ENCODE measurements around the gene RECQL5. TPM values are rescaled to one million over a fixed set of nuclear protein-coding genes. Genes with fewer than 3 reads are reported as not detected.

RECQL5 gene
- total and polyA plus RNA-seq, 2 of the 8 experiments (the other 6 are each of a cell fraction or from before 2014, with no cell fraction given), result 15.1 to 41.1 TPM

DNA sequence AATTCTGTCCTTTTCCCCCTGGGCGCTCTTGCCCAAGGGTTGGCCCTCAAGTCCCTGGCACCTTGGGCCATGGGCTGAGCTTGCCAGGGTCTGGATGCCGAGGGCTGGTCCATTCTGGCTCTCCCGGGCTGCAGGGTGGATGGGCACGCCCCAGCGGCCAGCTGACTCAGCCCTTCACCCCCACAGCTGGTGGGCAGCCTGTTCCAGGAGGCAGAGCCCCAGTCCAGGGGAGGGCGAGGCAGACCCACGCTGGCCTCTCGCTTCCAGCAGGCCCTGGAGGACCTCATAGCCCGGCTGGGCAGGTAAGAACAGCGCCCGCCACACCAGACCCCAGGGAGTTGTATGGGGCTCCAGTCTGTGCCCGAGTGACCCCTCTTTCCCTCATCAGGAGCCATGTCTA, 64.3 kb downstream of the RECQL5 start:
- H3K79me1 ChIP-seq (ENCODE audit: low read depth, low read length), result no peaks in the 10 kb centered on the region
- no peak overlapping the region for H3K56ac ChIP-seq (replicated peaks; ENCODE audit: insufficient read length, low read depth, low read length)
- H2BK12ac ChIP-seq (ENCODE audit: low read depth, low read length), result no peak overlapping the region
- FAIRE-seq (no peak), DNase-seq (ENCODE audit: low read depth in 1 of 2, low spot score in 2 of 2) (no peak)
- H2BK15ac ChIP-seq (ENCODE audit: low read length), result no peak overlapping the region; the same call in 1 of the 2 replicates
- no peaks in the 10 kb centered on the region for H3K36me3 ChIP-seq (ENCODE audit: control insufficient read depth in 2 of 4, insufficient read depth in 4 of 4, low read length in 3 of 4)
- H3K14ac ChIP-seq (ENCODE audit: insufficient read length), result no peak overlapping the region
- no peak overlapping the region for H2BK120ac ChIP-seq (replicated peaks; ENCODE audit: low read depth, low read length)
- no peak overlapping the region for H3K4me2 ChIP-seq (ENCODE audit: insufficient read depth in 1 of 2, low read depth in 2 of 2, low read length in 2 of 2)
- H3K9me3 ChIP-seq (ENCODE audit: insufficient read depth in 2 of 2, low read depth in 1 of 2, low read length in 1 of 2), result no peaks in the 10 kb centered on the region
- H3K23me2 ChIP-seq (ENCODE audit: low read depth, low read length), result no peaks in the 10 kb centered on the region
- no peak overlapping the region; the same call in 1 of the 2 replicates for H4K8ac ChIP-seq (ENCODE audit: extremely low read depth, insufficient read depth, low read length)
- H3K27me3 ChIP-seq (replicated peaks in 1 of 4; ENCODE audit: control insufficient read depth in 3 of 4, extremely low read depth in 1 of 4, insufficient read depth in 3 of 4, low read length in 3 of 4), result no peaks in the 10 kb centered on the region
- no peak overlapping the region for H4K5ac ChIP-seq (ENCODE audit: insufficient read length, low read depth, low read length)
- H3K18ac ChIP-seq (ENCODE audit: extremely low read depth, low read length), result no peak overlapping the region
- no peak overlapping the region for H3K9ac ChIP-seq (replicated peaks in 1 of 4; ENCODE audit: extremely low read depth in 1 of 4, low read depth in 3 of 4, low read length in 3 of 4)
- ChIA-PET CTCF (ENCODE audit: partially characterized antibody) (interaction anchor here (0.7 to 59.2 kb wide), 14 partner anchors 8 to 173 kb away, joined by 3 to 2200 read pairs (median 6); partner anchors contain the start of genes RECQL5, SAP30BP, SMIM5 and TMEM94), POLR2A (ENCODE audit: partially characterized antibody) (interaction anchor here (2.7 to 3.7 kb wide), 2 partner anchors 9 to 17 kb away, joined by 7 to 19 read pairs; no protein-coding TSS in a partner anchor)
- no peak overlapping the region for H4K91ac ChIP-seq (replicated peaks; ENCODE audit: insufficient read length, low read length)
- no peak overlapping the region for H2BK5ac ChIP-seq (ENCODE audit: low read depth, low read length)
- no peak overlapping the region for H3K4me3 ChIP-seq (ENCODE audit: extremely low read depth in 1 of 4, insufficient read depth in 2 of 4, low read depth in 3 of 4, low read length in 4 of 4)
- no peak overlapping the region for H3K27ac ChIP-seq (ENCODE audit: low read depth, low read length)
- H3K4me1 ChIP-seq (replicated peaks in 1 of 4; ENCODE audit: control insufficient read depth in 3 of 4, insufficient read depth in 4 of 4, low read length in 3 of 4), result no peaks in the 10 kb centered on the region; a peak in 1 of 7 replicates
- peaks cover 0 to 2% of the 10 kb centered on the region in 2 experiments for H4K20me1 ChIP-seq (replicated peaks in 1 of 2; ENCODE audit: control insufficient read depth in 1 of 2, insufficient read depth in 2 of 2, low read length in 2 of 2)
- no peak overlapping the region for H2BK20ac ChIP-seq (ENCODE audit: low read length)
- H2AK5ac ChIP-seq (ENCODE audit: low read depth, low read length), result no peak overlapping the region
- no peak overlapping the region for H3K4ac ChIP-seq (replicated peaks; ENCODE audit: insufficient read length, low read depth, low read length)
- no peak overlapping the region for H2AFZ ChIP-seq (ENCODE audit: low read length)
- 87% methylated on average over 12 of the region's 12 CpGs; no CpG with 5 or more reads in 1 of the 2 experiments for WGBS, 2 experiments (ENCODE audit: extremely low coverage in 1 of 2, insufficient coverage in 1 of 2, insufficient read length in 1 of 2, insufficient replicate concordance in 2 of 2, low coverage in 1 of 2, low lambda C conversion rate in 2 of 2, missing lambda C conversion rate in 1 of 2)
- H3K79me2 ChIP-seq (ENCODE audit: control insufficient read depth in 1 of 2, insufficient read depth in 2 of 2, low read length in 2 of 2), result no peaks in the 10 kb centered on the region
- no peak overlapping the region for H3K23ac ChIP-seq (ENCODE audit: insufficient read length)
- TF ChIP-seq RXRA (IDR thresholded peaks at IDR 0.05; ENCODE audit: insufficient read depth, low read depth, low read length), result no peak
- no peak for TF ChIP-seq CTBP2 (IDR thresholded peaks at IDR 0.05; ENCODE audit: borderline replicate concordance, insufficient read depth, insufficient read length, low read length)
- no peak for TF ChIP-seq SIRT6 (IDR thresholded peaks at IDR 0.05; ENCODE audit: low read length)
- TF ChIP-seq HDAC2 (IDR thresholded peaks at IDR 0.05; ENCODE audit: borderline replicate concordance in 1 of 2, low read depth in 2 of 2, low read length in 2 of 2), result no peak
- TF ChIP-seq CBX5 (IDR thresholded peaks at IDR 0.05; ENCODE audit: low read depth, low read length), result no peak
- no peak for TF ChIP-seq ZNF274 (IDR thresholded peaks at IDR 0.05; ENCODE audit: borderline replicate concordance, extremely low read depth, low read length)
- no peak for TF ChIP-seq TBP (IDR thresholded peaks at IDR 0.05; ENCODE audit: low read depth, low read length)
- TF ChIP-seq, protein P1, sequence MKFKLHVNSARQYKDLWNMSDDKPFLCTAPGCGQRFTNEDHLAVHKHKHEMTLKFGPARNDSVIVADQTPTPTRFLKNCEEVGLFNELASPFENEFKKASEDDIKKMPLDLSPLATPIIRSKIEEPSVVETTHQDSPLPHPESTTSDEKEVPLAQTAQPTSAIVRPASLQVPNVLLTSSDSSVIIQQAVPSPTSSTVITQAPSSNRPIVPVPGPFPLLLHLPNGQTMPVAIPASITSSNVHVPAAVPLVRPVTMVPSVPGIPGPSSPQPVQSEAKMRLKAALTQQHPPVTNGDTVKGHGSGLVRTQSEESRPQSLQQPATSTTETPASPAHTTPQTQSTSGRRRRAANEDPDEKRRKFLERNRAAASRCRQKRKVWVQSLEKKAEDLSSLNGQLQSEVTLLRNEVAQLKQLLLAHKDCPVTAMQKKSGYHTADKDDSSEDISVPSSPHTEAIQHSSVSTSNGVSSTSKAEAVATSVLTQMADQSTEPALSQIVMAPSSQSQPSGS (IDR thresholded peaks at IDR 0.05; ENCODE audit: low read length), result no peak
- TF ChIP-seq RFX5 (IDR thresholded peaks at IDR 0.05; ENCODE audit: borderline replicate concordance, low read depth, low read length), result no peak
- no peak for TF ChIP-seq NANOG (IDR thresholded peaks at IDR 0.05; ENCODE audit: insufficient read depth, low read depth, low read length, poor library complexity, severe bottlenecking)
- no peak for TF ChIP-seq EGR1 (IDR thresholded peaks at IDR 0.05; ENCODE audit: borderline replicate concordance, low read depth, low read length)
- no peak for TF ChIP-seq CHD1 (IDR thresholded peaks at IDR 0.05; ENCODE audit: low read depth, low read length)

All from H1 (cell line).